SU-DHL-6 (cell line): ENCODE results near the gene ARHGEF26.

Source experiments
- EZH2phosphoT487 ChIP-seq: fragments of 200-600 bp; sonication (generic), shearing (Covaris generic); conservative IDR thresholded peaks from 2 replicates; pipeline ENCODE4 v1.6.1; 2018; ENCODE audit warnings: mild to moderate bottlenecking, antibody characterized with exemption, low read length, moderate library complexity, mixed read lengths
- TF ChIP-seq, protein P1 (sequence below): fragments of 200-600 bp; sonication (generic); IDR thresholded peaks from one replicate; pipeline ENCODE4 v1.5.1; 2017; ENCODE audit warnings: antibody characterized with exemption, mild to moderate bottlenecking, low read length, moderate library complexity; ENCODE audit not compliant: insufficient read depth, poor library complexity, severe bottlenecking

DNA sequence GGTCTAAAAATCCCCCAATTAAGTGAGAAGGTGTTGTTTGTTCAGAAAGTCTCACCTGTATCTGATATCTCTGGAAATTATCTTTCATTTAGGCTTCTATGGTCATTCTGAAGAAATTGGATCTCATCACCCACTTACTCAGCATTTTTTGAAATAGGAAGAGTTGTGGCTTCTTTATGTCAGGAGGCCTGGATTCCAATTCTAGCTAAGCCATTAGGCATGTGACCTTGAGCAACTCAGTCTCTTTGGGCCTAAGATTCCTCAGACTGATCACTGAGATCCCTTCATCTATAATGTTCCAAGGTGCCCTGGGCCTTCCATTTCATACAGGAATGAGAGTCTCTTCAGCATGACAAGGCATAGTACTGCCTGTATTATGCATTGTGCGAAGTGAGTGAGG is 70.3 kb downstream of the ARHGEF26 start:
- TF ChIP-seq EZH2phosphoT487: no peak
- TF ChIP-seq, protein P1, sequence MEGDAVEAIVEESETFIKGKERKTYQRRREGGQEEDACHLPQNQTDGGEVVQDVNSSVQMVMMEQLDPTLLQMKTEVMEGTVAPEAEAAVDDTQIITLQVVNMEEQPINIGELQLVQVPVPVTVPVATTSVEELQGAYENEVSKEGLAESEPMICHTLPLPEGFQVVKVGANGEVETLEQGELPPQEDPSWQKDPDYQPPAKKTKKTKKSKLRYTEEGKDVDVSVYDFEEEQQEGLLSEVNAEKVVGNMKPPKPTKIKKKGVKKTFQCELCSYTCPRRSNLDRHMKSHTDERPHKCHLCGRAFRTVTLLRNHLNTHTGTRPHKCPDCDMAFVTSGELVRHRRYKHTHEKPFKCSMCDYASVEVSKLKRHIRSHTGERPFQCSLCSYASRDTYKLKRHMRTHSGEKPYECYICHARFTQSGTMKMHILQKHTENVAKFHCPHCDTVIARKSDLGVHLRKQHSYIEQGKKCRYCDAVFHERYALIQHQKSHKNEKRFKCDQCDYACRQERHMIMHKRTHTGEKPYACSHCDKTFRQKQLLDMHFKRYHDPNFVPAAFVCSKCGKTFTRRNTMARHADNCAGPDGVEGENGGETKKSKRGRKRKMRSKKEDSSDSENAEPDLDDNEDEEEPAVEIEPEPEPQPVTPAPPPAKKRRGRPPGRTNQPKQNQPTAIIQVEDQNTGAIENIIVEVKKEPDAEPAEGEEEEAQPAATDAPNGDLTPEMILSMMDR: no peak
